ENCODE data around the gene SLPI.

GRCh38 chr20:45218124-45218523, 36.2 kb downstream of the SLPI start:
- TF ChIP-seq POLR2AphosphoS5 (IDR thresholded peaks at IDR 0.05) (no peak), CTCF (IDR thresholded peaks at IDR 0.05) (no peak), POLR2A (IDR thresholded peaks at IDR 0.05) (no peak)
